ENCODE results near the gene TSHZ1. TPM values are rescaled to one million over a fixed set of nuclear protein-coding genes. Genes with fewer than 3 reads are reported as not detected.

Gene TSHZ1
- total RNA-seq, 4 donors from 2014 or later = 16.3 to 34.8 (median 29.8) TPM

DNA sequence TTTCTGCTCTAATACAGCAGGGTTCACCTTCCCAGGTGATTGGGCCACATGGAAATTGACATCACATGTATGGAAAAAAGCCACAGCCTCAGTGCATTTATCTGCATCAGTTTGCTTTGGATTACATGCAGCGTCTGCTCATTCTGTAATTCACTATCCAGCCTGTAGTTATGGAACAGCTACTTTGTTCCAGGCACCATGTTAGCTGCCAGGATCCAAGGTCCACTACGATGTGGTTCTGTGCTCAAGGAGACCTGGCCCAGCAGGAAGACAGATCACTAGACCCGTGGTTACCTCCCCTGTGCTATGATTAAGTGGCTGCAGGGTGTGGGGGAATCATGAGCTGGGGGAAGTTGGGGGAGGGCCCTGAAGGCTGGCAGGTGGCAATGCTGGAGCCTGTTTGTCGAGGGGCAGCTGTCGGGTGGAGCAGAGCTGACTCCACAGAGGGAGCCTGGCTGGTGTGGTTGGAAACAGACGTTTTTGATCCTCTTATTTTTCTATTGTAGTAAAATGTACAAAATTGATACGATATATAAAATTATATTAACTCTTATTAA, 58.6 kb downstream of the TSHZ1 start:
- TF ChIP-seq POLR2A (IDR thresholded peaks at IDR 0.05) (no peak), POLR2AphosphoS5 (IDR thresholded peaks at IDR 0.05) (no peak), EP300 (IDR thresholded peaks at IDR 0.05; ENCODE audit: low read depth) (no peak)
- TF ChIP-seq, protein P1, sequence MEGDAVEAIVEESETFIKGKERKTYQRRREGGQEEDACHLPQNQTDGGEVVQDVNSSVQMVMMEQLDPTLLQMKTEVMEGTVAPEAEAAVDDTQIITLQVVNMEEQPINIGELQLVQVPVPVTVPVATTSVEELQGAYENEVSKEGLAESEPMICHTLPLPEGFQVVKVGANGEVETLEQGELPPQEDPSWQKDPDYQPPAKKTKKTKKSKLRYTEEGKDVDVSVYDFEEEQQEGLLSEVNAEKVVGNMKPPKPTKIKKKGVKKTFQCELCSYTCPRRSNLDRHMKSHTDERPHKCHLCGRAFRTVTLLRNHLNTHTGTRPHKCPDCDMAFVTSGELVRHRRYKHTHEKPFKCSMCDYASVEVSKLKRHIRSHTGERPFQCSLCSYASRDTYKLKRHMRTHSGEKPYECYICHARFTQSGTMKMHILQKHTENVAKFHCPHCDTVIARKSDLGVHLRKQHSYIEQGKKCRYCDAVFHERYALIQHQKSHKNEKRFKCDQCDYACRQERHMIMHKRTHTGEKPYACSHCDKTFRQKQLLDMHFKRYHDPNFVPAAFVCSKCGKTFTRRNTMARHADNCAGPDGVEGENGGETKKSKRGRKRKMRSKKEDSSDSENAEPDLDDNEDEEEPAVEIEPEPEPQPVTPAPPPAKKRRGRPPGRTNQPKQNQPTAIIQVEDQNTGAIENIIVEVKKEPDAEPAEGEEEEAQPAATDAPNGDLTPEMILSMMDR (IDR thresholded peaks at IDR 0.05) = no peak
- 84 to 86% methylated on average over 5 to 7 of the region's 7 CpGs for WGBS, 2 donors (ENCODE audit: low coverage in 1 of 2)
- intact Hi-C loops (cut with DNase I; ENCODE audit: low total_unique reads) (no loop called here), in situ Hi-C loops (cut with MboI; ENCODE audit: low pct_ligation_motif_present in 1 of 4, low pct_unique_long_range_greater_than_20kb in 1 of 4, low sequenced_read_pairs in 3 of 4) (no loop called here)
- no peaks in the 10 kb centered on the region for H3K9me3 ChIP-seq
- no peaks in the 10 kb centered on the region for H3K36me3 ChIP-seq
- no peaks in the 10 kb centered on the region for H3K27me3 ChIP-seq
- H3K27ac ChIP-seq = no peak overlapping the region
- no peaks in the 10 kb centered on the region for H3K4me1 ChIP-seq
- DNase-seq = no peak
- H3K4me3 ChIP-seq = no peak overlapping the region

DNA sequence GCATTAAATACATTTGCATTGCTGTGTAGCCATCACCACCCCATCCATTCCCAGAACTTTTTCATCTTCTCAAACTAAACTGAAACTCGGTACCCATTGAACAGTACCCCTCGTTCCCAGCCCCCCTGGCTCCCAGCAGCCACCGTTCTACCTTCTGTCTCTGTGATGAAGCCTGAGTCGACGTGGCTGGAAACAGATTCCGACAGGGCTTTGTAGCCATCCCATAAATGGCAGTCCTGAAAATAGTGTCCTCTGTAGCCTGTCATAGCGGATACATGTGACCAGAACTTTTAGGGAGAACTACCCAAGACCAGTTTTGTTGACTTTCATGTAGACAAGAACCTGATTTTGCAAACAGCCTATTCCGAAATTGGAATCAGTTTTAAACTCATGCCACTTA, 59.1 kb downstream of the TSHZ1 start:
- TF ChIP-seq EP300 (IDR thresholded peaks at IDR 0.05; ENCODE audit: low read depth) (no peak), POLR2AphosphoS5 (IDR thresholded peaks at IDR 0.05) (no peak), POLR2A (IDR thresholded peaks at IDR 0.05) (no peak)
- TF ChIP-seq, protein P1 (IDR thresholded peaks at IDR 0.05) = no peak
- in situ Hi-C loops (cut with MboI; ENCODE audit: low pct_ligation_motif_present in 1 of 4, low pct_unique_long_range_greater_than_20kb in 1 of 4, low sequenced_read_pairs in 3 of 4) (no loop called here), intact Hi-C loops (cut with DNase I; ENCODE audit: low total_unique reads) (no loop called here)
- Histone ChIP-seq H3K4me3 (no peak overlapping the region), H3K27ac (no peak overlapping the region), H3K9me3 (no peaks in the 10 kb centered on the region), H3K27me3 (no peaks in the 10 kb centered on the region), H3K36me3 (no peaks in the 10 kb centered on the region), H3K4me1 (no peaks in the 10 kb centered on the region)
- no peak for DNase-seq
- 91 to 93% methylated on average over 3 to 8 of the region's 8 CpGs for WGBS, 2 donors (ENCODE audit: low coverage in 1 of 2)

DNA sequence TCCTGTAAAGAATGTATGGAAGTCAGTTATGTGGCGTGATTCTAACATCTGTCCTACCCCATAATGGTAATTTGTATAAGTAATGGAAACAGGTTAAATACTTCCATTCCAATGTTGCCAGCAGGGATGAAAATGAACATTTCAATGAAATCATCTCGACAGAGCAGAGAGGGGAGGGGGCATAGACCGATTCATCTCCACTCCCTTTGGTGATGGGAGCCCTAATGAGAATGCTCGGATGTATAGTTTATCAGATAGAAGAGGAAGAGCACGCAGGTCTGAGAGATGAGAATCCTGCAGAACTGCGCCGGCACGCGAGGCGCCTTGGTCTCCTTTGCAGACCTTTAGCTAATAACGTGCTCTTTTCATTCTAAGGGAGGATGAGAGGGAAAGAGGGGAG, 61.4 kb downstream of the TSHZ1 start:
- no peak for DNase-seq
- TF ChIP-seq POLR2A (IDR thresholded peaks at IDR 0.05) = no peak
- TF ChIP-seq, protein P1 (IDR thresholded peaks at IDR 0.05) = no peak
- no peak for TF ChIP-seq POLR2AphosphoS5 (IDR thresholded peaks at IDR 0.05)
- TF ChIP-seq EP300 (IDR thresholded peaks at IDR 0.05; ENCODE audit: low read depth) = no peak
- H3K27me3 ChIP-seq = no peaks in the 10 kb centered on the region
- H3K9me3 ChIP-seq = no peaks in the 10 kb centered on the region
- intact Hi-C loops (cut with DNase I; ENCODE audit: low total_unique reads) = no loop called here
- H3K36me3 ChIP-seq = no peaks in the 10 kb centered on the region
- in situ Hi-C loops (cut with MboI; ENCODE audit: low pct_ligation_motif_present in 1 of 4, low pct_unique_long_range_greater_than_20kb in 1 of 4, low sequenced_read_pairs in 3 of 4) = no loop called here
- no peak overlapping the region for H3K4me3 ChIP-seq
- H3K27ac ChIP-seq = no peak overlapping the region
- 89 to 93% methylated on average over 4 to 11 of the region's 11 CpGs for WGBS, 2 donors (ENCODE audit: low coverage in 1 of 2)
- no peaks in the 10 kb centered on the region for H3K4me1 ChIP-seq

DNA sequence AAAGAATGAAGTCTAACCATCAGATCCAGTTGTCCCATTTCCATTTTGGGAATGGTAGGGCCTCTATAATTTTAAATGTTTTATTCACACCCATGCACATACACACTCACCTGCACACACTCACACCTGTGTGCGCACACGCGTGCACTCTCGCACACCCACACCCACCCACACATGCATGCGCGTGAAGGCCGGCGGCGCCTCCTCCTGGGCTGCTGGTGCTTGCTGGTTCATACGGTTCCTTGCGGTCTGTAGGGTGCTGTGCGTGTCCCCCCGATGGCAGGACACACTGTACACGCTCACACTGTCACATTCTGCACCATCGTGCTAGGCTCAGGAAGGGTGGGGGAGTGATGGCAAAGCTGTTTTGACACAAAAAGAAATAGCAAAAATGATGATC, 63.2 kb downstream of the TSHZ1 start:
- H3K4me1 ChIP-seq = no peaks in the 10 kb centered on the region
- no peak for DNase-seq
- intact Hi-C loops (cut with DNase I; ENCODE audit: low total_unique reads) (no loop called here), in situ Hi-C loops (cut with MboI; ENCODE audit: low pct_ligation_motif_present in 1 of 4, low pct_unique_long_range_greater_than_20kb in 1 of 4, low sequenced_read_pairs in 3 of 4) (no loop called here)
- H3K9me3 ChIP-seq = no peaks in the 10 kb centered on the region
- H3K36me3 ChIP-seq = no peaks in the 10 kb centered on the region
- H3K4me3 ChIP-seq = no peak overlapping the region
- H3K27ac ChIP-seq = no peak overlapping the region
- H3K27me3 ChIP-seq = no peaks in the 10 kb centered on the region
- WGBS, 2 donors (ENCODE audit: low coverage in 1 of 2) = 96% methylated on average over 12 to 15 of the region's 15 CpGs
- TF ChIP-seq POLR2A (IDR thresholded peaks at IDR 0.05) (no peak), EP300 (IDR thresholded peaks at IDR 0.05; ENCODE audit: low read depth) (no peak), POLR2AphosphoS5 (IDR thresholded peaks at IDR 0.05) (no peak)
- TF ChIP-seq, protein P1 (IDR thresholded peaks at IDR 0.05) = no peak
